ENCODE data around the gene TNMD.
"Not testable (repeated sequence)": the region's sequence is repeated elsewhere in the genome, so short reads cannot be mapped to it uniquely, and the experiment has no call there.

TNMD gene

GRCh38 chrX:100584611-100585010 lies at the start of gene TNMD:
TSS of gene TNMD (plus strand) at chrX:100584936. CDS start at chrX:100585019, 83 bp downstream.
- no peak for DNase-seq (ENCODE audit: low read depth)

- DNase-seq (ENCODE audit: low read depth): not testable (repeated sequence)
These were observed 19.2 kb upstream of the TNMD start for GRCh38 chrX:100565534-100565933.

- no peak for DNase-seq (ENCODE audit: low read depth)
These were observed 2.0 kb downstream of the TNMD start for GRCh38 chrX:100586747-100587146.

- DNase-seq (ENCODE audit: low read depth): no peak
These were observed 3.1 kb downstream of the TNMD start for GRCh38 chrX:100587861-100588260.

GRCh38 chrX:100591256-100592051 lies 6.7 kb downstream of the TNMD start:
- DNase-seq (ENCODE audit: low read depth): no peak

GRCh38 chrX:100593126-100593525 lies 8.4 kb downstream of the TNMD start:
- no peak for DNase-seq (ENCODE audit: low read depth)

- no peak for DNase-seq (ENCODE audit: low read depth)
These were observed 8.8 kb downstream of the TNMD start for GRCh38 chrX:100593581-100593980.

- no peak for DNase-seq (ENCODE audit: low read depth)
These were observed 11.9 kb downstream of the TNMD start for GRCh38 chrX:100596601-100597000.

- no peak for DNase-seq (ENCODE audit: low read depth)
These were observed 14.7 kb downstream of the TNMD start for GRCh38 chrX:100599456-100599855.

- no peak for DNase-seq (ENCODE audit: low read depth)
These were observed 15.6 kb downstream of the TNMD start for GRCh38 chrX:100600340-100600739.

GRCh38 chrX:100600758-100601157 lies 16.0 kb downstream of the TNMD start:
- DNase-seq (ENCODE audit: low read depth): no peak

GRCh38 chrX:100606753-100607152 lies 22.0 kb downstream of the TNMD start:
- DNase-seq (ENCODE audit: low read depth): no peak

GRCh38 chrX:100609591-100609990 lies 24.9 kb downstream of the TNMD start:
- no peak for DNase-seq (ENCODE audit: low read depth)

- no peak for DNase-seq (ENCODE audit: low read depth)
These were observed 27.2 kb downstream of the TNMD start for GRCh38 chrX:100611951-100612350.

GRCh38 chrX:100615005-100615404 lies 30.3 kb downstream of the TNMD start:
- DNase-seq (ENCODE audit: low read depth): peak; percentile 62

GRCh38 chrX:100623001-100623400 lies 38.3 kb downstream of the TNMD start:
- DNase-seq (ENCODE audit: low read depth): no peak

- no peak for DNase-seq (ENCODE audit: low read depth)
These were observed 41.3 kb downstream of the TNMD start for GRCh38 chrX:100625985-100626491.

GRCh38 chrX:100635040-100635439 lies 50.3 kb downstream of the TNMD start:
- no peak for DNase-seq (ENCODE audit: low read depth)

- no peak for DNase-seq (ENCODE audit: low read depth)
These were observed 51.2 kb downstream of the TNMD start for GRCh38 chrX:100635989-100636320.

GRCh38 chrX:100636321-100636991 lies 51.7 kb downstream of the TNMD start, which contains the start of gene TSPAN6:
TSS of gene TSPAN6 (minus strand) at chrX:100636806. CDS start at chrX:100636694, 112 bp downstream.
- DNase-seq (ENCODE audit: low read depth): peak; percentile 80

- no peak for DNase-seq (ENCODE audit: low read depth)
These were observed 57.6 kb downstream of the TNMD start for GRCh38 chrX:100642290-100642689.

- DNase-seq (ENCODE audit: low read depth): no peak
These were observed 58.5 kb downstream of the TNMD start for GRCh38 chrX:100643212-100643611.
